Measurements from ENCODE around the gene NTSR2.

Gene NTSR2

DNA sequence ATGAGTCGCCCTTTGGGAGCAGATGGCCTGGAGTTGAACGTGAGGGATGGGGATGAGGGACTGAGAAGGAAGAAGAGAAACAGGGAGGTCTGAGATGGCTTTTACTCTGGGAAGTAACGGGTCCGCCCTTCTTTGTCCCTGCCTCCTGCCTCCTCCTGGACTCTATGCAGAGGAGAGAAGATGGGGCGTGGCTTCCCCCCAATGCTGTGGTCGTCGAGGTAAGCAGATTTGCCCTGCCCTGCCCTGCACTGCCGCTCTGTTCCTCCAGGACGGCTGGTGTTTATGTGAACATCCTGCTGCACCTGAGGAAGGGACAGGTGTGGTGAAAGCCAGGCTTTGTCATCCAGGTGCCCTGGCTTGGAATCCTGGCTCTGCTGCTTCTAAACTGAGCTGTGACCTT, 13.5 kb upstream of the NTSR2 start:
- ChIA-PET CTCF (interaction anchor here (0.7 to 22.2 kb wide), 9 partner anchors 8 to 550 kb away, joined by 3 to 508 read pairs (median 5); a partner anchor contains a TSS), POLR2A (interaction anchor here (0.7 kb wide), 1 partner anchor 851 kb away, joined by 4 read pairs; no protein-coding TSS in a partner anchor)
- no peak for TF ChIP-seq CTCF (IDR thresholded peaks at IDR 0.05; ENCODE audit: insufficient read depth, low read length, missing control alignments)
- no peak overlapping the region for H3K4me3 ChIP-seq (ENCODE audit: low read depth, low read length)
- no peak for DNase-seq (ENCODE audit: low read depth, low spot score)

DNA sequence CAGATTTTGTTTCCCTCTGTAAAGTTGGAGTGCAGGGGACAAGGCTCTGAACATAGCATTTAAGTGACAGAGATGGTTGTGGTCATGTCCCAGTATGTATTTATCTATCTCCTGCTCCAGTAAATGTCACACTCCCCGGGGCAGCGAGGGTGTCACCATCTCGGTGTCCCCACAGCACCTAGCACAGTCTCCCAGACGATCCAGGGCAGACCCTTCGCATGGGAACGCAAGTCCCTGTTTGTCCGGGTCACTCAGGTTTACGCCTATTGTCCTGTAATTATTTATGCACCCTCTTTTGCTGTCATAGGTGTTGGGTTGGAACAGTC, 12.6 kb upstream of the NTSR2 start:
- POLR2A ChIA-PET = no interaction called here
- no peak for DNase-seq (ENCODE audit: low read depth, low spot score)
- no peak for TF ChIP-seq CTCF (IDR thresholded peaks at IDR 0.05; ENCODE audit: insufficient read depth, low read length, missing control alignments)
- CTCF ChIA-PET = interaction anchor here (1.0 to 22.2 kb wide), 8 partner anchors 9 to 550 kb away, joined by 3 to 508 read pairs (median 5); partner anchors contain the start of gene NTSR2
- no peak overlapping the region for H3K4me3 ChIP-seq (ENCODE audit: low read depth, low read length)

GRCh38 chr2:11681722-11682589, 12.0 kb upstream of the NTSR2 start:
- DNase-seq (ENCODE audit: low read depth, low spot score) = no peak
- no peak overlapping the region for H3K4me3 ChIP-seq (ENCODE audit: low read depth, low read length)
- TF ChIP-seq CTCF (IDR thresholded peaks at IDR 0.05; ENCODE audit: insufficient read depth, low read length, missing control alignments) = peak; percentile 83
- ChIA-PET CTCF (interaction anchor here (0.9 to 22.2 kb wide), 14 partner anchors 9 to 550 kb away, joined by 3 to 508 read pairs (median 4); partner anchors contain the start of gene NTSR2), POLR2A (no interaction called here)

- TF ChIP-seq CTCF (IDR thresholded peaks at IDR 0.05; ENCODE audit: insufficient read depth, low read length, missing control alignments) = no peak
- no peak for DNase-seq (ENCODE audit: low read depth, low spot score)
- ChIA-PET CTCF (interaction anchor here (0.7 to 22.2 kb wide), 18 partner anchors 7 to 549 kb away, joined by 3 to 508 read pairs (median 4); partner anchors contain the start of gene NTSR2), POLR2A (no interaction called here)
- no peak overlapping the region for H3K4me3 ChIP-seq (ENCODE audit: low read depth, low read length)
Observed at GRCh38 chr2:11680901-11681721, 11.1 kb upstream of the NTSR2 start.

DNA sequence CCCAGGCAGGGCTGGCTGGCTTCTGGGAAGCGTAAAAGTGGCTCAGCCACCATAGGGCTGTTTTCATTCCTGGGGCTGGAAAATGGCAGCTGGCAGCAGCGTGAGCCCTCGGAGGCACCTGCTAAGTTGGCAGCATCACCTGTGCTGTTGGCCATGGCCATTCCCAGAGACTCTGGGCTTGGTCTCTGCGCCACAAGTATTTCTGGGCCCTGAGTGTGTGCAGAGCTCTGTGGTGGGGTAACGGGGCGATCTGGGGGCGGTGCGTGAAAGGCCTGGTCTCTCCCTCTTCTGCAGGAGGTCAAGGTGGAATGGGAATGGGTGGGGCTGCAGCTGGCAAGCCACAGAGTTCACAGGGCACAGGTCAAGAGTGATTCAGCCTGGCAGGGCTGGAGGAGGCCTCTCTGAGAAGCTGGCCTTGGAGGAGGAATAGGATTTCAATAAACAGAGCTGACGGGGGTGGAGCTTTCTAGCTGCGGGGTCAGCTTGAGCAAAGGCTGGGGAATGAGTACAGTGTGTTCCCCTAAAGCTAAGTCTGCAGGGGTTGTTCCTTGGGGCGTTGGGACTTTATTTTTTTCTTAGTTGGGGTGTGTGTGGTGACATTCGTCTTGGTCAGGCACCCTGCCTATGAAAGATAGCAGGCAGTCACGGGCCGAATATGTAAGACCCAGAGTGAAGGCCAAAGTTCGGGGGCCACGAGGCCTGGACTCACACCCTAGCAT, 10.3 kb upstream of the NTSR2 start:
- ChIA-PET CTCF (interaction anchor here (0.7 to 22.2 kb wide), 14 partner anchors 8 to 549 kb away, joined by 3 to 508 read pairs (median 5); partner anchors contain the start of gene NTSR2), POLR2A (no interaction called here)
- H3K4me3 ChIP-seq (ENCODE audit: low read depth, low read length) = no peak overlapping the region
- DNase-seq (ENCODE audit: low read depth, low spot score) = no peak
- no peak for TF ChIP-seq CTCF (IDR thresholded peaks at IDR 0.05; ENCODE audit: insufficient read depth, low read length, missing control alignments)

All from AG04449 (cell line).